ENCODE results near the gene MCC. TPM values are rescaled to one million over a fixed set of nuclear protein-coding genes. Genes with fewer than 3 reads are reported as not detected.

Gene MCC
- total and polyA plus RNA-seq, 4 donors, result 9.0 to 47.3 (median 14.7) TPM

DNA sequence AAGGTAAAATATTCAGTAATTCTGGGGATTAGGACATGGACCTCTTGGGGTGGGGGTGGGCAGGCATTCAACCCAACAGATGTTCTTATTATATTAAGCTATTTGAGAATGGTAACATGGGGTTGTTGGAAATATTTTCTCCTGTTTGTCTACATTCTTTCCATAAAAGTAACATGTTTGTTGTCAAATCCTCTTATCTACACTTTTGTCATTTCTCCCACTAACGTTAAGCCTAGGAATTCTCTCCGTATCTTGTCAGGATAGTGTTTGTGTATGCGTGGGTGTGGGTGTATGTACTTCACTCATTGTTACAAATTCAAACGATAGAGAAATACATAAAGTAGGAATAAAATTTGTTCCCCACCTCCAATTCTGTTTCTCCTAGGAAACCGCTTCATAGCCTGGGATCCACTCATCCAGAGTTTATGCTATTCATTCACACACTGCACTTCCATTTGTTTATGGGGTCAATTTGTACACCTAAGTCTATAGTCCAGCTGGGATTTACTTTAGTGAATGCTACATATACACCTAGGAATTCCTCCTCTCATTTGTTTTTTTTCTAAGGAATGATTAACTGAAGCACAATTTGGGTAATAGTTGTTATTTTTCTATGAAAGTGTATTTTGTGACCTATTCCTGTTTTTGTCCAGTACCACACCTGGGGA, 294.8 kb downstream of the MCC start:
- Histone ChIP-seq H3K27me3 (ENCODE audit: control insufficient read depth in 4 of 4, insufficient read depth in 4 of 4, low read length in 3 of 4) (no peaks in the 10 kb centered on the region), H3K4me1 (ENCODE audit: control insufficient read depth in 4 of 4, insufficient read depth in 4 of 4, low read length in 3 of 4) (peaks cover 5 to 35% (median 14%) of the 10 kb centered on the region in 4 donors), H3K4me3 (ENCODE audit: low read depth in 1 of 3, low read length in 3 of 3) (no peak overlapping the region), H3K9me3 (ENCODE audit: control insufficient read depth in 4 of 4, low read length in 3 of 4) (no peaks in the 10 kb centered on the region), H3K27ac (ENCODE audit: low read depth in 1 of 2, low read length in 2 of 2) (peak overlapping the region; percentile 33 to 80), H3K9ac (ENCODE audit: low read depth in 1 of 2, low read length in 2 of 2) (no peak overlapping the region), H3K36me3 (ENCODE audit: control insufficient read depth in 4 of 4, insufficient read depth in 3 of 4, low read depth in 1 of 4, low read length in 3 of 4) (no peaks in the 10 kb centered on the region)
- no peak for DNase-seq (ENCODE audit: low spot score)
- peak in 1 of 2 donors; percentile 69 for TF ChIP-seq HNF4A (conservative IDR thresholded peaks at IDR 0.05)
- no peak for TF ChIP-seq RXRA (IDR thresholded peaks at IDR 0.05)
- 69% methylated on average over 5 of the region's 5 CpGs for WGBS

DNA sequence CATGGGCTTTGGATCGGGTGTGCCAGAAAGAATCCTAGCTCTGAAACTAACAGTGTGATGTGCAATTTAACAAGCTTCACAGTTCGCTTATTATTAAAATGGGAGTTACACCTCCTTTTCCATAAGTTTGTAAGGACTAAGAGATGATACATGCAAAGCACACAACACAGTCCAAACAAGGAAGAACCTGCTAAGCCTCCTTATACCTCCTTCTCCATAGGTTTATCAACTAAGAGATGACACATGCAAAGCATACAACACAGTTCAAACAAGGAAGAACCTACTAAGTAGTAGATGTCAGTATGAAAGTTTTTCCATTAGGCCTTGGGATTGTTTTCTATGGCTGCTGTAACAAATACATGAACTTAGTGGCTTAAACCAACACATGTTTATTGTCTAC, 295.7 kb downstream of the MCC start:
- WGBS, result 94% methylated on average over 2 of the region's 2 CpGs

More for the DNA sequence above, 295.7 kb downstream of the MCC start:
- Histone ChIP-seq H3K36me3 (ENCODE audit: control insufficient read depth in 4 of 4, insufficient read depth in 3 of 4, low read depth in 1 of 4, low read length in 3 of 4) (no peaks in the 10 kb centered on the region), H3K4me1 (ENCODE audit: control insufficient read depth in 4 of 4, insufficient read depth in 4 of 4, low read length in 3 of 4) (peaks cover 5 to 35% (median 11%) of the 10 kb centered on the region in 4 donors), H3K27ac (ENCODE audit: low read depth in 1 of 2, low read length in 2 of 2) (no peak overlapping the region), H3K9me3 (ENCODE audit: control insufficient read depth in 4 of 4, low read length in 3 of 4) (no peaks in the 10 kb centered on the region), H3K27me3 (ENCODE audit: control insufficient read depth in 4 of 4, insufficient read depth in 4 of 4, low read length in 3 of 4) (no peaks in the 10 kb centered on the region), H3K9ac (ENCODE audit: low read depth in 1 of 2, low read length in 2 of 2) (no peak overlapping the region), H3K4me3 (ENCODE audit: low read depth in 1 of 3, low read length in 3 of 3) (no peak overlapping the region)
- TF ChIP-seq, protein P1, sequence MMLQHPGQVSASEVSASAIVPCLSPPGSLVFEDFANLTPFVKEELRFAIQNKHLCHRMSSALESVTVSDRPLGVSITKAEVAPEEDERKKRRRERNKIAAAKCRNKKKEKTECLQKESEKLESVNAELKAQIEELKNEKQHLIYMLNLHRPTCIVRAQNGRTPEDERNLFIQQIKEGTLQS (IDR thresholded peaks at IDR 0.05), result no peak
- TF ChIP-seq JUND (IDR thresholded peaks at IDR 0.05), result no peak
- no peak for TF ChIP-seq HNF4G (IDR thresholded peaks at IDR 0.05)
- TF ChIP-seq NR2F2 (IDR thresholded peaks at IDR 0.05), result no peak
- no peak for TF ChIP-seq MAX (IDR thresholded peaks at IDR 0.05)
- no peak for TF ChIP-seq CTCF (IDR thresholded peaks at IDR 0.05; ENCODE audit: low read depth, low read length, missing input control)
- no peak for TF ChIP-seq HNF4A (conservative IDR thresholded peaks at IDR 0.05)
- no peak for TF ChIP-seq TAF1 (conservative IDR thresholded peaks at IDR 0.05)
- TF ChIP-seq RXRA (IDR thresholded peaks at IDR 0.05), result no peak
- no peak for TF ChIP-seq SP1 (IDR thresholded peaks at IDR 0.05)
- TF ChIP-seq, protein P2, sequence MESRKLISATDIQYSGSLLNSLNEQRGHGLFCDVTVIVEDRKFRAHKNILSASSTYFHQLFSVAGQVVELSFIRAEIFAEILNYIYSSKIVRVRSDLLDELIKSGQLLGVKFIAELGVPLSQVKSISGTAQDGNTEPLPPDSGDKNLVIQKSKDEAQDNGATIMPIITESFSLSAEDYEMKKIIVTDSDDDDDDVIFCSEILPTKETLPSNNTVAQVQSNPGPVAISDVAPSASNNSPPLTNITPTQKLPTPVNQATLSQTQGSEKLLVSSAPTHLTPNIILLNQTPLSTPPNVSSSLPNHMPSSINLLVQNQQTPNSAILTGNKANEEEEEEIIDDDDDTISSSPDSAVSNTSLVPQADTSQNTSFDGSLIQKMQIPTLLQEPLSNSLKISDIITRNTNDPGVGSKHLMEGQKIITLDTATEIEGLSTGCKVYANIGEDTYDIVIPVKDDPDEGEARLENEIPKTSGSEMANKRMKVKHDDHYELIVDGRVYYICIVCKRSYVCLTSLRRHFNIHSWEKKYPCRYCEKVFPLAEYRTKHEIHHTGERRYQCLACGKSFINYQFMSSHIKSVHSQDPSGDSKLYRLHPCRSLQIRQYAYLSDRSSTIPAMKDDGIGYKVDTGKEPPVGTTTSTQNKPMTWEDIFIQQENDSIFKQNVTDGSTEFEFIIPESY (IDR thresholded peaks at IDR 0.05), result no peak
- no peak for TF ChIP-seq FOXA2 (IDR thresholded peaks at IDR 0.05)
- TF ChIP-seq EGR1 (IDR thresholded peaks at IDR 0.05; ENCODE audit: low read depth in 2 of 2), result no peak
- TF ChIP-seq GABPA (IDR thresholded peaks at IDR 0.05 in 1 of 2, conservative IDR thresholded peaks at IDR 0.05 in 1 of 2), result no peak
- no peak for TF ChIP-seq RAD21 (IDR thresholded peaks at IDR 0.05)
- no peak for TF ChIP-seq REST (IDR thresholded peaks at IDR 0.05)
- TF ChIP-seq YY1 (IDR thresholded peaks at IDR 0.05), result no peak
- no peak for TF ChIP-seq FOXA1 (IDR thresholded peaks at IDR 0.05)
- no peak for DNase-seq (ENCODE audit: low spot score)

All from liver (tissue), 9 donors.